Esophagus (tissue), 2 donors: ENCODE results near the gene FUT8. TPM values are rescaled to one million over a fixed set of nuclear protein-coding genes. Genes with fewer than 3 reads are reported as not detected.
"Not testable (repeated sequence)": the region's sequence is repeated elsewhere in the genome, so short reads cannot be mapped to it uniquely, and the experiment has no call there.

Experiments
- H3K27ac ChIP-seq, 2 donors: one replicate each; pipeline ENCODE4 v1.5.1; 2013; ENCODE audit warnings: low read depth in 2 of 2, mild to moderate bottlenecking in 2 of 2, inconsistent platforms in 1 of 2, low read length in 1 of 2, moderate library complexity in 1 of 2
- H3K27me3 ChIP-seq, 2 donors: one replicate each; pipeline ENCODE4 v1.6.1; 2013; ENCODE audit warnings: low read length in 2 of 2, control low read depth in 1 of 2, mild to moderate bottlenecking in 1 of 2; ENCODE audit not compliant: insufficient read depth in 2 of 2, control insufficient read depth in 1 of 2
- H3K36me3 ChIP-seq, 2 donors: one replicate each; pipeline ENCODE4 v1.6.1; 2013; ENCODE audit warnings: low read length in 1 of 2; ENCODE audit not compliant: control insufficient read depth in 2 of 2, insufficient read depth in 2 of 2
- H3K4me1 ChIP-seq, 2 donors: one replicate each; pipeline ENCODE4 v1.6.1; 2013; ENCODE audit warnings: low read length in 1 of 2; ENCODE audit not compliant: control insufficient read depth in 2 of 2, insufficient read depth in 2 of 2
- H3K4me3 ChIP-seq, 2 donors: one replicate each; pipeline ENCODE4 v1.5.1; 2013; ENCODE audit warnings: low read length in 2 of 2, mild to moderate bottlenecking in 2 of 2, low read depth in 1 of 2, moderate library complexity in 1 of 2
- H3K9me3 ChIP-seq, 2 donors: one replicate each; pipeline ENCODE4 v1.6.1; 2013; ENCODE audit warnings: mild to moderate bottlenecking in 2 of 2, low read depth in 1 of 2, low read length in 1 of 2, moderate library complexity in 1 of 2; ENCODE audit not compliant: control insufficient read depth in 2 of 2, insufficient read depth in 1 of 2
- WGBS, 2 donors: extraction: QIAGEN DNeasy Blood & Tissue Kit; methylation state at CpG; one replicate each; pipeline ENCODE4 v1.1.7; 2013; 5-methylcytosine and 5-hydroxymethylcytosine counted together
- polyA plus RNA-seq, 2 donors: library from polyadenylated mRNA; stranded (reverse); fragments of 200-250 nt; gene quantifications; one replicate each; pipeline ENCODE4 v1.2.3, GENCODE V29; 2013
- donor health status: healthy with polysubstance abuse.
- donor health status: Bipolar disorder and iron deficiency.

The FUT8 gene
- polyA plus RNA-seq, 2 donors, result 2.5 to 3.4 TPM

DNA sequence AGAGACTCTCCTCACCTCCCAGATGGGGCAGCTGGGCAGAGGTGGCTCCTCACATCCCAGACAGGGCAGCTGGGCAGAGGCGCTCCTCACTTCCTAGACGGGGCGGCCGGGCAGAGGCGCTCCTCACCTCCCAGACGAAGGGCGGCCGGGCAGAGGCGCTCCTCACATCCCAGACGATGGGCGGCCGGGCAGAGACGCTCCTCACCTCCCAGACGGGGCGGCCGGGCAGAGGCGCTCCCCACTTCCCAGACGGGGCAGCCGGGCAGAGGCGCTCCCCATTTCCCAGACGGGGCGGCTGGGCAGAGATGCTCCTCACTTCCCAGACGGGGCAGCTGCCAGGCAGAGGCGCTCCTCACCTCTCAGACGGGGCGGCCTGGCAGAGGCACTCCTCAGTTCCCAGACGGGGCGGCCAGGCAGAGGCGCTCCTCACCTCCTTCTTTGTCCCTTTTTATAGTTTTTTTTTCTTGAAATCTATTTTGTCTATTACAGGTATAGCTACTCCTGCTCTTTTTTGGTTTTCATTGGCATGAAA, 304.9 kb downstream of the FUT8 start:
- not testable (repeated sequence) for H3K27ac ChIP-seq, H3K4me3 ChIP-seq, H3K9me3 ChIP-seq, H3K36me3 ChIP-seq, H3K27me3 ChIP-seq, H3K4me1 ChIP-seq
- 98 to 99% methylated on average over 26 to 29 of the region's 29 CpGs for WGBS, 2 donors

DNA sequence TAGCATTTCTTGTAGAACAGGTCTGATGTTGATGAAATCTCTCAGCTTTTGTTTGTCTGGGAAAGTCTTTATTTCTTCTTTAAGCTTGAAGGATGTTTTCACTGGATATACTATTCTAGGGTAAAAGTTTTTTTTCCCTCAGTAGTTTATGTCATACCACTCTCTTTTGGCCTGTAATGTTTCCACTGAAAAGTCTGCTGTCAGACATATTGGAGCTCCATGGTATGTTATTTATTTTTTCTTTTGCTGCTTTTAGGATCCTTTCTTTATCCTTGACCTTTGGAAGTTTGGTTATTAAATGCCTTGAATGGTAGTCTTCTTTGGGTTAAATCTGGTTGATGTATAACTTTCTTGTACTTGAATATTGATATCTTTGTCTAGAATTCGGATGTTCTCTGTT, 306.1 kb downstream of the FUT8 start:
- Histone ChIP-seq H3K9me3 (no peaks in the 10 kb centered on the region), H3K27me3 (no peaks in the 10 kb centered on the region), H3K4me1 (no peaks in the 10 kb centered on the region), H3K36me3 (no peaks in the 10 kb centered on the region), H3K4me3 (no peak overlapping the region), H3K27ac (no peak overlapping the region)
- 96 to 100% methylated on average over 1 of the region's 1 CpG for WGBS, 2 donors

- Histone ChIP-seq H3K4me1 (no peaks in the 10 kb centered on the region), H3K36me3 (no peaks in the 10 kb centered on the region), H3K27me3 (no peaks in the 10 kb centered on the region), H3K27ac (no peak overlapping the region), H3K4me3 (no peak overlapping the region), H3K9me3 (no peaks in the 10 kb centered on the region)
- 95% methylated on average over 1 of the region's 1 CpG for WGBS, 2 donors
Measured at GRCh38 chr14:65720171-65720570, 307.6 kb downstream of the FUT8 start.

- WGBS, 2 donors, result 96 to 97% methylated on average over 5 of the region's 5 CpGs
- Histone ChIP-seq H3K4me1 (no peaks in the 10 kb centered on the region), H3K27me3 (no peaks in the 10 kb centered on the region), H3K4me3 (no peak overlapping the region), H3K36me3 (no peaks in the 10 kb centered on the region), H3K27ac (no peak overlapping the region), H3K9me3 (no peaks in the 10 kb centered on the region)
Measured at GRCh38 chr14:65720743-65721142, 308.2 kb downstream of the FUT8 start.

GRCh38 chr14:65723348-65723747, 310.8 kb downstream of the FUT8 start:
- Histone ChIP-seq H3K36me3 (no peaks in the 10 kb centered on the region), H3K27ac (no peak overlapping the region), H3K4me1 (no peaks in the 10 kb centered on the region), H3K9me3 (no peaks in the 10 kb centered on the region), H3K4me3 (no peak overlapping the region), H3K27me3 (no peaks in the 10 kb centered on the region)
- WGBS, 2 donors, result 75 to 85% methylated on average over 3 of the region's 3 CpGs

GRCh38 chr14:65728604-65729003, 316.1 kb downstream of the FUT8 start:
- no peaks in the 10 kb centered on the region for H3K9me3 ChIP-seq

GRCh38 chr14:65729566-65729965, 317.0 kb downstream of the FUT8 start:
- Histone ChIP-seq H3K36me3 (no peaks in the 10 kb centered on the region), H3K4me3 (no peak overlapping the region), H3K27ac (no peak overlapping the region), H3K9me3 (no peaks in the 10 kb centered on the region), H3K27me3 (no peaks in the 10 kb centered on the region), H3K4me1 (no peaks in the 10 kb centered on the region)
- 95 to 96% methylated on average over 5 of the region's 5 CpGs for WGBS, 2 donors

More at GRCh38 chr14:65728604-65729003, 316.1 kb downstream of the FUT8 start:
- no peak overlapping the region for H3K4me3 ChIP-seq
- no peak overlapping the region for H3K27ac ChIP-seq
- H3K36me3 ChIP-seq, result no peaks in the 10 kb centered on the region
- 91 to 94% methylated on average over 3 of the region's 3 CpGs for WGBS, 2 donors
- no peaks in the 10 kb centered on the region for H3K27me3 ChIP-seq
- no peaks in the 10 kb centered on the region for H3K4me1 ChIP-seq

DNA sequence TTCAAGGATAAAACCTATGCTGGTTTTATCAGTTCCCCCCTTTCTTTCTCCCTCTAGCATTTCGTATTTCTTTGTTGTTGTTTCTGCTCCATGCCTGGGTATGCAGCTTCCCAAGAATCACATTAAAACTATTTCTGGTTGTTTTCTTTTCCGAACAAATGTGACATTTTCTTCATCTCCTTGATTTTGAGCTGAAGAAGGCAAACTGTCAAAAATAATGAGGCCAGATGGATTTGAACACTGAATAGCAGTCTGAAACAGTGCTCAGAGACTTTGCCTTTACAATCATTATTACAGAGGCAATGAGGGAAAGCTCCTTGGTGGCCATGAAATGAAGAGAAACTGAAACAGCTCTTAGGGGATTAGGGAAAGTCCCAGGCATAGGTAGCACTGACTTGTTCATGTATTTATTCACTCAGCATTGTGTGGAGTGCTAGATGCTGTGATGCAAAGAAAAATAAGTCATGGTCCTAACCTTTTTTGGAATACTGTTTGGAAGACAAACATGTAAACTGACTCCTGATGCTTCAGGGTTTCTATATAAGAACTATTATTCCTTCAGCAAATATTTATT, 319.5 kb downstream of the FUT8 start:
- no peaks in the 10 kb centered on the region for H3K27me3 ChIP-seq
- no peak overlapping the region for H3K4me3 ChIP-seq
- no peaks in the 10 kb centered on the region for H3K36me3 ChIP-seq
- 89 to 90% methylated on average over 2 of the region's 2 CpGs for WGBS, 2 donors
- no peak overlapping the region for H3K27ac ChIP-seq
- H3K4me1 ChIP-seq, result no peaks in the 10 kb centered on the region
- H3K9me3 ChIP-seq, result no peaks in the 10 kb centered on the region

- Histone ChIP-seq H3K36me3 (no peaks in the 10 kb centered on the region), H3K27ac (no peak overlapping the region), H3K9me3 (no peaks in the 10 kb centered on the region), H3K4me1 (no peaks in the 10 kb centered on the region), H3K4me3 (no peak overlapping the region), H3K27me3 (no peaks in the 10 kb centered on the region)
- 84 to 94% methylated on average over 4 of the region's 4 CpGs for WGBS, 2 donors
Measured at GRCh38 chr14:65738339-65738738, 325.8 kb downstream of the FUT8 start.

DNA sequence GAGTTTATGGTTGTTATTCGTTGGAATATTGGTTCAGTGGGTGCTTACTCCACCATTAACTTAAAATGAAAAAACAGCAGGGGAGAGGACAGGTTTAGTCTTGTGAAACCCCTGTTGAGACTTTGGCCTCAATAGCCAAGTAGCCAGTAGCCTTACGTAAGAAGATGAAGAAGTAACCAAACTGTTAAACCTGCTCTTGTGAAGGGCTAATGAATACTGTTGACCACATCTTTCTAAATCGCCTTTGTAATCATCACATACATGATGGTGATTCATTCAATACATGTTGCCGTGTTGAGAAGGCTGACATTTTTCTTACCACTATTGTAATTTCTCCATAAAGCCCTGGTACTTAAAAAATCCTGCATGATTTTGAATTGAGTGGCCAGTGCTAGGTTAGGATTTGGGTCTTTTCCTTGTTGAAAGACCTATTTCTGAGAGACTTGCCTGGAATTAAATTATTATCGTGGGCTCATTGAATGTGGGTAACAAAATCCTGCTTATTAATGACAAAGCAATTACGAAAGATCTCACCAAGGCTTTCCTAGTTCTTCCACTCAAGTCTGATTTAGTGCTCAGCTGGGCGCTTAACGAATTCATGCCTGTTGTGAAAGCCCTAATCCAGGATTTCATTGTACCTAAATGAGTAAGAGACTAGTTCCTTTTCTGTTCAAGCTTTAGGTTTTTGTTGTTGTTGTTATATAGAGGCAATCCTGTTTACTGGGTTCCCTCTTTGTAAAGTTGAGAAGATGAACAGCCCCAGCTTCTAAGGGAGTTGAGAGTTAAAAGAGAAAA, 333.1 kb downstream of the FUT8 start:
- Histone ChIP-seq H3K27me3 (no peaks in the 10 kb centered on the region), H3K36me3 (no peaks in the 10 kb centered on the region), H3K4me3 (no peak overlapping the region), H3K9me3 (no peaks in the 10 kb centered on the region), H3K27ac (no peak overlapping the region), H3K4me1 (no peaks in the 10 kb centered on the region)
- 88 to 89% methylated on average over 8 of the region's 8 CpGs for WGBS, 2 donors
